Mononuclear cell (primary cell): ENCODE measurements around the gene BCKDHB. TPM values are rescaled to one million over a fixed set of nuclear protein-coding genes. Genes with fewer than 3 reads are reported as not detected.

Experiments
- H3K27me3 ChIP-seq: 2 replicates; pipeline ENCODE4 v1.6.0; 2011; ENCODE audit warnings: low read length, control low read depth; ENCODE audit not compliant: insufficient read depth
- H3K4me1 ChIP-seq: 2 replicates; pipeline ENCODE4 v1.5.1; 2011; ENCODE audit warnings: mild to moderate bottlenecking, low read length, control low read depth; ENCODE audit not compliant: insufficient read depth
- H3K4me3 ChIP-seq: 2 replicates; pipeline ENCODE4 v1.5.1; 2011; ENCODE audit warnings: mild to moderate bottlenecking, low read length, moderate library complexity
- H3K9me3 ChIP-seq: 2 replicates; pipeline ENCODE4 v1.5.1; 2011; ENCODE audit warnings: low read depth, mild to moderate bottlenecking, control low read depth, low read length
- total RNA-seq: library from RNA; depleted of rRNA; stranded (reverse); fragments of >200 nt; gene quantifications from one replicate; pipeline ENCODE4 v1.2.3, GENCODE V29; 2012

The BCKDHB gene
- total RNA-seq, 1 donor = 6.2 TPM

- H3K9me3 ChIP-seq = no peaks in the 10 kb centered on the region
- no peak overlapping the region for H3K4me3 ChIP-seq
- H3K27me3 ChIP-seq = no peaks in the 10 kb centered on the region
Observed at GRCh38 chr6:80245043-80245442, 138.6 kb downstream of the BCKDHB start.

GRCh38 chr6:80249897-80250296 lies 143.4 kb downstream of the BCKDHB start:
- no peaks in the 10 kb centered on the region for H3K27me3 ChIP-seq

More at GRCh38 chr6:80245043-80245442, 138.6 kb downstream of the BCKDHB start:
- no peaks in the 10 kb centered on the region for H3K4me1 ChIP-seq

GRCh38 chr6:80250391-80250997 lies 144.0 kb downstream of the BCKDHB start:
- H3K27me3 ChIP-seq = no peaks in the 10 kb centered on the region
- H3K4me1 ChIP-seq = no peaks in the 10 kb centered on the region
- H3K4me3 ChIP-seq = no peak overlapping the region
- H3K9me3 ChIP-seq = no peaks in the 10 kb centered on the region

More at GRCh38 chr6:80249897-80250296, 143.4 kb downstream of the BCKDHB start:
- H3K4me1 ChIP-seq = no peaks in the 10 kb centered on the region
- H3K4me3 ChIP-seq = no peak overlapping the region
- H3K9me3 ChIP-seq = no peaks in the 10 kb centered on the region

DNA sequence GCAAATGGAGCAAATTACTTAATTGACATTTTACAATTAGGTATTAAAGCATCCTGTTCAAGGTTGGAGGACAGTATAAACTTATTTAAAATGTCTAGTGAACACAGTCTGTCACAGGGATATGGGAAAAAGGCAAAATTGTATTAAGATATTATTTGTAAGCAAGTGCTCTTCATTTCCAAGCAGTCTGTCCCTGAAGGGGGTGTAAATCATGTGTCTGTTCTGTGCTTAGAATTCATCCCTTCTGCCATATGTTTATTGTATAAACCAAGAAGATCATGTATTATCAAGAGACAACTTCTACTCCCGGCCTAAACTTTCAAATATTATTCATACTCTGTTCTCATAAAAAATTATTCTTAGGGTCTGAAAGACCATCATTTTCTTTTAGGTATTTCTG lies 144.8 kb downstream of the BCKDHB start:
- Histone ChIP-seq H3K27me3 (no peaks in the 10 kb centered on the region), H3K4me1 (no peaks in the 10 kb centered on the region), H3K9me3 (no peaks in the 10 kb centered on the region), H3K4me3 (no peak overlapping the region)

DNA sequence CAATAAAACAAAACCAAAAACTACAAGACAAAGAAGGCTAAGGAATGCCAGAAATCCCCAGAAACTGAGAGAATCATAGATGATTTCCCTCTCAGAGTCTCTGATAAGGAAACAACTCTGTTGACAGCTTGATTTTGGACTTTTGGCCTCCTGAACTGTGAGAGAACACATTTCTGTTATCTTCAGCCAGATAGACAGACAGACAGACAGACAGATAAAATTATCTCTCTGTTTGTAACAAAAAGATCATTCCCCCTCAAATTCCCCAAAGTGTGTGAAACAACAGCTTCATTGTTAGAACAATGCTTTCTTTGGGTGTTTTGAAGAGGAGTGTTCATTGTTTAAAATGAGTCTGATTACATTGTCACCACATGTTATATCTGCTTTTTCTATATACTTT lies 148.2 kb downstream of the BCKDHB start:
- Histone ChIP-seq H3K9me3 (no peaks in the 10 kb centered on the region), H3K4me3 (no peak overlapping the region), H3K27me3 (no peaks in the 10 kb centered on the region), H3K4me1 (no peaks in the 10 kb centered on the region)

GRCh38 chr6:80256691-80257090 lies 150.2 kb downstream of the BCKDHB start:
- Histone ChIP-seq H3K27me3 (no peaks in the 10 kb centered on the region), H3K4me1 (no peaks in the 10 kb centered on the region), H3K9me3 (no peaks in the 10 kb centered on the region), H3K4me3 (no peak overlapping the region)

DNA sequence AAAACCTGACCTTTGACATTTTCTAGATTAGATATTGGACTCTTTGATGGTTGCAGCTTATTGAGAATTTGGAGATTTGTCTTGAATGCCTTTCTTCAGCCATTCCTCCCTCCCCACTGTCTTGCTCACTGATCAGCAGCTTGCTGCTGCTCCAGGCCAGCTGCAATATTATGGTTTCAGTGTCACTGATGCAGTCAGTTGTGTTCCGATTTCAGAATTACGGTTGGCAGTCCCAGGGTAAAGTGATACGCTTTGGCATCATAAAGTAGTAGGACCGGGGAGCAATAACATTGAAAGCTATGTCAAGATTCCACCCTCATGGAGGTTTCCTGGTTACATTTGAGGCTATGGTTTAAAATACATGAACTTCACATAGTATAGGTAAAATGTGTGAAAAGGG lies 152.6 kb downstream of the BCKDHB start:
- no peaks in the 10 kb centered on the region for H3K27me3 ChIP-seq
- H3K9me3 ChIP-seq = no peaks in the 10 kb centered on the region
- H3K4me1 ChIP-seq = no peaks in the 10 kb centered on the region
- H3K4me3 ChIP-seq = no peak overlapping the region

GRCh38 chr6:80263585-80263984 lies 157.1 kb downstream of the BCKDHB start:
- no peaks in the 10 kb centered on the region for H3K27me3 ChIP-seq
- no peaks in the 10 kb centered on the region for H3K9me3 ChIP-seq
- H3K4me3 ChIP-seq = no peak overlapping the region

DNA sequence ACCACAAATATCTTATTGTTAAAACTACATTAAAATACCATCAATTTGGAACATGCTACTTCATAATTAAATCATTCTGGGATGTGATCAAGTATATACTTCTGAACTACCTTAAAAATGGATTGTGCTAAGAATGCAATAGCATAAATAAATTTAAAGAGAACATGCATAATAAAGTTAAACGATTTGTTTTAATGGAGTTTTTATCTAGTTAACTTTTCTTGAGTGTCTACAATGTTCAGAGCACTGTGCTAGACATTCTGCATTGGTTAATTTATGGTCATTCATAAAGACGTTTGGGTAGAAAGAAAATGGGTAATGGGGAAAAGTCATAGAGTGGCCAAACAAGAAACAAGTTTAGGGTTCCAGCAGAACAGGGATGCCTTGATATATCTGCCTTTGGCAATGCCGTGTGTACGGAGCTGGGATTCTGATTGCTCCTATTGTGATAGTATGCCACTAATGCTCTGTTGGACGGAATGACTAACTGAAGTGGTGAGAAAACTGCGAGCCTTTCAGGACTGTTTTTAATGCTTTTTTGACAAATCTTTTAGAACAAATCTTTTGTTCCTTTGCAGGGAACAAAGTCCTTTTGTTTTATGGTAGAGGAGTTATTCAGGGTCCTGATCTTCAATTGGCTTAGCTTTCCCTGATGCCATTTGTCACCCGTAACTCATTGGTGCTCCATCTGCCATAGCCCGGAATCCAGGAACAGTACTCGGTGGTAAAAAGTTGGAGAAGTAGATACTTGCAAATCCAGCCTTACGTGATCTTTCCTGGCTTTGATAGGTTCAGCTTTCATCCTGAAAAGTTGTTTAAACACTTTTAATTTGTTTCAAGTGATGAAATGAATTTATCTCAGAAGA lies 162.6 kb downstream of the BCKDHB start:
- no peaks in the 10 kb centered on the region for H3K9me3 ChIP-seq
- H3K27me3 ChIP-seq = no peaks in the 10 kb centered on the region
- no peaks in the 10 kb centered on the region for H3K4me1 ChIP-seq
- H3K4me3 ChIP-seq = no peak overlapping the region

More at GRCh38 chr6:80263585-80263984, 157.1 kb downstream of the BCKDHB start:
- H3K4me1 ChIP-seq = no peaks in the 10 kb centered on the region

DNA sequence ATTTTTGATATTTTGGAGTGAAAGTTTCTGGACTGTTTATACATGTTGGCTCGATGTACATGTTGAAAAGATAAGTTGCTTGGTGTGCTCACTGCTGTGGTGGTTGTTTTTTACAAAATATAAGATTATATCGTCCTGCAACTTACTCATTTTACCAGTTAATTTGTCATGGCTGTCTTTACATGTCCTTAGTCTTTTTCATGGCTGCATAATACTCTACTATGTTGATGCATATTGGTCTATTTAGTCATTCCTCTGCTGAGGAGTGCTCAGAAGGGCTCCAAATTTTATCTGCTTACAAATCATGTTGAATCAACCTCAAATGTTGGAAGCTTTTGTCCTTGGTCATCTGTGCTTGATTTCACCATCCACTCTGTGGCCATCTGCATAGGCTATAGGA lies 164.6 kb downstream of the BCKDHB start:
- no peak overlapping the region for H3K4me3 ChIP-seq
- no peaks in the 10 kb centered on the region for H3K27me3 ChIP-seq
- H3K4me1 ChIP-seq = no peaks in the 10 kb centered on the region
- H3K9me3 ChIP-seq = no peaks in the 10 kb centered on the region

GRCh38 chr6:80272988-80273387 lies 166.5 kb downstream of the BCKDHB start:
- Histone ChIP-seq H3K27me3 (no peaks in the 10 kb centered on the region), H3K4me3 (no peak overlapping the region), H3K4me1 (no peaks in the 10 kb centered on the region), H3K9me3 (no peaks in the 10 kb centered on the region)

- Histone ChIP-seq H3K4me1 (no peaks in the 10 kb centered on the region), H3K4me3 (no peak overlapping the region), H3K27me3 (no peaks in the 10 kb centered on the region), H3K9me3 (no peaks in the 10 kb centered on the region)
Observed at GRCh38 chr6:80276861-80277260, 170.4 kb downstream of the BCKDHB start.

DNA sequence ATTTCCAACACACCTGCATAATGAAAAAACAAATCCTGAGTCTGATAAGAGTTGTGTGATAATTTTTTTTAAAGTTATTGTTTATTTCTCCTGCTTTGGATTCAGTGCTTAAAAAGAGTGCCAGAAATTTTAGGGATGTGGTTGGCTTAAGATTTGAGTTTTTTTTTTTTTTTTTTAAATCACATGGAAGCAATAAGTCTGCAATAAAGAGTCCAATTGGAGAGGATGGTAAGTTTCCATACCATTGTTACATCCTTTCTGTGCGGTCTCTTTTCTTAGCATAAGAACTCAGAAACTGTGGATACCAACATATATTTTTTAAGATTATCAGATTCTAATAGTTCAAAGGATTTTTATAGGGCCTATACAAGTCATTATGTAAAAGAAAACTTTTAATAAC lies 171.0 kb downstream of the BCKDHB start:
- Histone ChIP-seq H3K27me3 (no peaks in the 10 kb centered on the region), H3K9me3 (no peaks in the 10 kb centered on the region), H3K4me1 (no peaks in the 10 kb centered on the region), H3K4me3 (no peak overlapping the region)

DNA sequence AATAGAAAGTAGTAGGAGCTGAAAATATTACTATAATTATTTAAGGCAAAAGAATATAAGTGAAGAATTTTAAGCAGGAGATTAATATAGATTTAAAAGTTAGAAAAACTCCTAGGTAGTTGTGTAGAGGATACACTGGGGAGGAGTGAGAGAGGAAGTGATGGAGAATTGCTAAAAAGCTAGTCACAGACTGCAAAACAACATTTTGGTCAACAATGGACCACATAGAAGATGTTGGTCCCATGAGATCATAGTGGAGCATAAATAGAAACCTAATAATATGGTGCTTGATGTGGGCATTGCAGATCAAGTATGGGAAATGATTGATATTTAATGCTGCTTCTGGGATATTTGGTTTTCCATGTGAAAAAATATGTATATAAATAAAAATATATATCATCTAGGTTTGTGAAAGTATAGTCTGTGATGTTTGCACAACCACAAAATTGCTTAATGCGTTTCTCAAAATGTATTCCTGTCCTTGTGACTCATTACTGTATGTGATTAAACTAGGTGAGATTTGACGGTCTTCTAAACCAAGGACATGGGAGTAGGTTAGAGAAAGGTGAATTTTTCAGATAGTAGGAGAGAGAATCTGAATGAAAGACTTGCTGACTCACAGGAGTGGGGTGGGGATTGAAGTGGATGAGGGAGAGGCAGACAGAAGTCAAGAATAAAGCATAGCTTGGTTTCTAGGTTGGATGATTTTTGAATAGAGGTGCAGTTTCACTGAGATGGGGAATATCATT lies 174.0 kb downstream of the BCKDHB start:
- Histone ChIP-seq H3K9me3 (no peaks in the 10 kb centered on the region), H3K27me3 (no peaks in the 10 kb centered on the region), H3K4me3 (no peak overlapping the region), H3K4me1 (no peaks in the 10 kb centered on the region)

GRCh38 chr6:80282913-80283554 lies 176.6 kb downstream of the BCKDHB start:
- H3K4me1 ChIP-seq = no peaks in the 10 kb centered on the region
- H3K27me3 ChIP-seq = no peaks in the 10 kb centered on the region
- H3K9me3 ChIP-seq = no peaks in the 10 kb centered on the region

More at GRCh38 chr6:80282913-80283554, 176.6 kb downstream of the BCKDHB start:
- no peak overlapping the region for H3K4me3 ChIP-seq
